ENCODE results near the gene OR2V1.
"Not testable (repeated sequence)": the region's sequence is repeated elsewhere in the genome, so short reads cannot be mapped to it uniquely, and the experiment has no call there.

OR2V1 gene

GRCh38 chr5:181101930-181102674 lies 28.9 kb downstream of the OR2V1 start:
- not testable (repeated sequence) for H3K4me2 ChIP-seq, H3K9ac ChIP-seq, H3K4me3 ChIP-seq, H3K27ac ChIP-seq, H3K36me3 ChIP-seq, H4K20me1 ChIP-seq, H3K9me3 ChIP-seq
- Histone ChIP-seq H3K27me3 (peaks cover 11% of the 10 kb centered on the region; the same call in 1 of the 2 replicates), H3K4me1 (peaks cover 14% of the 10 kb centered on the region; the same call in 1 of the 2 replicates)

GRCh38 chr5:181101030-181101641 lies 29.8 kb downstream of the OR2V1 start:
- H4K20me1 ChIP-seq, H3K9ac ChIP-seq, H3K4me2 ChIP-seq, H3K36me3 ChIP-seq, H3K9me3 ChIP-seq, H3K4me3 ChIP-seq, H3K27ac ChIP-seq: not testable (repeated sequence)
- Histone ChIP-seq H3K27me3 (peaks cover 11% of the 10 kb centered on the region; the same call in 1 of the 2 replicates), H3K4me1 (peaks cover 14% of the 10 kb centered on the region; the same call in 1 of the 2 replicates)

GRCh38 chr5:181100121-181100875 lies 30.7 kb downstream of the OR2V1 start:
- no peak for TF ChIP-seq Cebpa-rat (IDR thresholded peaks at IDR 0.05)

DNA sequence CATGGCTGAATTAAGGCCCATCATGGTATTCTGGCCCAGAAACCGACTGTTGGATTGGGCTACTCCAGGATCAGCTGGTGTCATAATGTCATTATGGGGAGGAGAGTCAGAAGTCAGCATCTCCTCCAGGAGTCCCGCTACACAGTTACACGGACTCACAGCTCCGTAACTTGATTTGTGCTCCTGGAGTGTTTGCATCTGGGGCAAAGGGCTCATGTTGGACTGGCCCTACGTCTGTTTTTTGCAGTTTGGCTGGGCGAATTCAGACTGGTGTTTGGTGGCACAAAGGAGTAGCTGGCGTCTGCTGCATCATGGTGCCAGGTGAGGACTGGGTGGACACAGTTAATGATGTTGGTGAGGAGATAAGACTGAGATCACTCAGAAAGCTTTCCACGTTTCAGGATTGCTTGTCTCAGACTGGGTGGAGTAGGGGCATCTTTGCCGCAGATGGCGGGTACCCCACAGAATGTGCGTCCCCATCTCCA lies 31.3 kb downstream of the OR2V1 start:
- no peaks in the 10 kb centered on the region for H3K36me3 ChIP-seq
- no peaks in the 10 kb centered on the region for H3K9me3 ChIP-seq
- H3K9ac ChIP-seq: no peak overlapping the region
- no peak overlapping the region for H3K4me3 ChIP-seq
- no peak for TF ChIP-seq Cebpa-rat (IDR thresholded peaks at IDR 0.05)
- peaks cover 9% of the 10 kb centered on the region; the same call in 1 of the 2 replicates for H3K27me3 ChIP-seq
- H4K20me1 ChIP-seq: no peaks in the 10 kb centered on the region
- no peak overlapping the region for H3K27ac ChIP-seq
- H3K4me1 ChIP-seq: peaks cover 5% of the 10 kb centered on the region; the same call in 1 of the 2 replicates
- H3K4me2 ChIP-seq: no peak overlapping the region

More at GRCh38 chr5:181100121-181100875, 30.7 kb downstream of the OR2V1 start:
- no peak overlapping the region for H3K4me3 ChIP-seq
- peaks cover 6% of the 10 kb centered on the region; the same call in 1 of the 2 replicates for H3K4me1 ChIP-seq
- H4K20me1 ChIP-seq: no peaks in the 10 kb centered on the region
- no peak overlapping the region for H3K27ac ChIP-seq
- no peaks in the 10 kb centered on the region for H3K9me3 ChIP-seq
- H3K9ac ChIP-seq: no peak overlapping the region
- H3K27me3 ChIP-seq: peaks cover 11% of the 10 kb centered on the region; the same call in 1 of the 2 replicates
- no peak overlapping the region for H3K4me2 ChIP-seq
- no peaks in the 10 kb centered on the region for H3K36me3 ChIP-seq

- no peak overlapping the region for H3K9ac ChIP-seq
- H3K4me3 ChIP-seq: no peak overlapping the region
- H3K36me3 ChIP-seq: no peaks in the 10 kb centered on the region
- no peaks in the 10 kb centered on the region for H4K20me1 ChIP-seq
- peaks cover 3% of the 10 kb centered on the region; the same call in 1 of the 2 replicates for H3K27me3 ChIP-seq
- H3K9me3 ChIP-seq: no peaks in the 10 kb centered on the region
- no peak overlapping the region for H3K27ac ChIP-seq
- H3K4me2 ChIP-seq: no peak overlapping the region
- H3K4me1 ChIP-seq: 0 out of 2 replicates have a peak, but pooled peaks cover under 1% of the 10 kb centered on the region
- TF ChIP-seq Cebpa-rat (IDR thresholded peaks at IDR 0.05): no peak
Observed at GRCh38 chr5:181098762-181099601, 32.0 kb downstream of the OR2V1 start.

- not testable (repeated sequence) for H3K36me3 ChIP-seq, H4K20me1 ChIP-seq, H3K27ac ChIP-seq, H3K4me1 ChIP-seq, H3K4me3 ChIP-seq, H3K9me3 ChIP-seq, H3K4me2 ChIP-seq, H3K27me3 ChIP-seq, H3K9ac ChIP-seq
Observed at GRCh38 chr5:181097759-181098491, 33.0 kb downstream of the OR2V1 start.

DNA sequence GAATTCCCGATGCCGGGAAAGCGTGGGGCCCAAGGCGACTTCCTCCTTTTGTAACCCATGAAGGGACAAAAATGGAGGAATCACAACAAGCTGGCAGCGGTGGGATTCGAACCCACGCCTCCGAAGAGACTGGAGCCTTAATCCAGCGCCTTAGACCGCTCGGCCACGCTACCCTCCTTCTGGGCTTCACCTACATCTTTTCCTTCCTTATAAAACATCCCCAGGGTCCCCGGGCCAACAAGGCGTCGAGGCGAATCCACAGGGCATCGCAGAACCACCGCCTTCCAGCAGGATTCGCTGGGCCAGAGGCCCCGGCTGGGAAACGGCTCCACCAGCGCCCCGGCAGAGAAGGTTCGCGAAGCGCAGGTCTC lies 33.6 kb downstream of the OR2V1 start:
- H3K4me2 ChIP-seq, H3K27me3 ChIP-seq, H3K4me1 ChIP-seq: not testable (repeated sequence)

DNA sequence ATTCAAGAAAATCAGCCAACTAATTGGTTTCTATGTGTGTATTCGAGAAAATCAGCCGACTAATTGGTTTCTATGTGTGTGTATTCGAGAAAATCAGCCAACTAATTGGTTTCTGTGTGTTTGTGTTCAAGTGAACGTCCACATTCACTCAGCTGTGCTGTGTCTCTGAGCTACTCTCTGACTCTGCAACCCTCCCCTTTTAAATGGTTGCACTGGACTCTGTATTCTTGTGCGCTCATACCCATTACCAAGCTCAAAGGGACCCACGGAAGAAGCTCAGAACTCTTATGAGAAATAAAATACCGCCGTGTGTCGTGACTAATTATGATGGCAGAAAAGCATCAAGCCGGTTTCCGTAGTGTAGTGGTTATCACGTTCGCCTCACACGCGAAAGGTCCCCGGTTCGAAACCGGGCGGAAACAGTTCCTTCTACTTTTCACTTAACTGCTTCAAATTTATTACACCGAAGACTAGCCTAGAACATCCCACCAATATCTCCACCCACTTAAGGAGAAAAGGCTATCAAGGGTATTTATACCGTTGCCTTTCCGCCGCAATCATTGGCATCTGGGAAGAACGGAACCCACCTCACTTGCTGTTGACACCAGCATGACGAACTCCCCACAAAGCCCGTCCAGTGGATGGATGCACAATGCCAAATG lies 34.1 kb downstream of the OR2V1 start:
- H3K4me2 ChIP-seq: not testable (repeated sequence)

More for the DNA sequence above, 33.6 kb downstream of the OR2V1 start:
- not testable (repeated sequence) for H3K27ac ChIP-seq, H3K36me3 ChIP-seq, H3K9ac ChIP-seq, H3K4me3 ChIP-seq, H3K9me3 ChIP-seq, H4K20me1 ChIP-seq

DNA sequence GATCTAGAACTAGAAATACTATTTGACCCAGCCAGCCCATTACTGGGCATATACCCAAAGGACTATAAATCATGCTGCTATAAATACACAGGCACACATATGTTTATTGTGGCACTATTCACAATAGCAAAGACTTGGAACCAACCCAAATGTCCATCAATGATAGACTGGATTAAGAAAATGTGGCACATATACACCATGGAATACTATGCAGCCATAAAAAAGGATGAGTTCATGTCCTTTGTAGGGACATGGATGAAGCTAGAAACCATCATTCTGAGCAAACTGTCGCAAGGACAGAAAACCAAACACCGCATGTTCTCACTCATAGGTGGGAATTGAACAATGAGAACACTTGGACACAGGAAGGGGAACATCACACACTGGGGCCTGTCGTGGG lies 35.8 kb downstream of the OR2V1 start:
- H3K36me3 ChIP-seq, H4K20me1 ChIP-seq, H3K27me3 ChIP-seq, H3K27ac ChIP-seq, H3K9me3 ChIP-seq, H3K4me3 ChIP-seq, H3K4me1 ChIP-seq, H3K4me2 ChIP-seq, H3K9ac ChIP-seq: not testable (repeated sequence)

More for the DNA sequence above, 34.1 kb downstream of the OR2V1 start:
- H3K36me3 ChIP-seq, H4K20me1 ChIP-seq, H3K9me3 ChIP-seq, H3K4me3 ChIP-seq, H3K4me1 ChIP-seq, H3K9ac ChIP-seq, H3K27me3 ChIP-seq, H3K27ac ChIP-seq: not testable (repeated sequence)
